ENCODE results near the gene DHRS13.

The DHRS13 gene

GRCh38 chr17:28861393-28862203 lies 41.3 kb downstream of the DHRS13 start:
- DNase-seq (ENCODE audit: low read depth) = no peak
- no peak for TF ChIP-seq CTCF (IDR thresholded peaks at IDR 0.05; ENCODE audit: low read depth, low read length, missing control alignments)
- in situ Hi-C loops (cut with HindIII; ENCODE audit: low sequenced_read_pairs) = no loop called here
- H3K4me3 ChIP-seq (ENCODE audit: low read depth, low read length) = no peak overlapping the region

GRCh38 chr17:28860363-28860808 lies 42.5 kb downstream of the DHRS13 start:
- DNase-seq (ENCODE audit: low read depth) = no peak
- in situ Hi-C loops (cut with HindIII; ENCODE audit: low sequenced_read_pairs) = no loop called here
- no peak for TF ChIP-seq CTCF (IDR thresholded peaks at IDR 0.05; ENCODE audit: low read depth, low read length, missing control alignments)
- H3K4me3 ChIP-seq (ENCODE audit: low read depth, low read length) = no peak overlapping the region

- no peak for DNase-seq (ENCODE audit: low read depth)
- in situ Hi-C loops (cut with HindIII; ENCODE audit: low sequenced_read_pairs) = no loop called here
- H3K4me3 ChIP-seq (ENCODE audit: low read depth, low read length) = no peak overlapping the region
- no peak for TF ChIP-seq CTCF (IDR thresholded peaks at IDR 0.05; ENCODE audit: low read depth, low read length, missing control alignments)
Measured at GRCh38 chr17:28858801-28859355, 44.0 kb downstream of the DHRS13 start.

- in situ Hi-C loops (cut with HindIII; ENCODE audit: low sequenced_read_pairs) = no loop called here
- H3K4me3 ChIP-seq (ENCODE audit: low read depth, low read length) = no peak overlapping the region
- DNase-seq (ENCODE audit: low read depth) = no peak
- no peak for TF ChIP-seq CTCF (IDR thresholded peaks at IDR 0.05; ENCODE audit: low read depth, low read length, missing control alignments)
Measured at GRCh38 chr17:28857905-28858800, 44.7 kb downstream of the DHRS13 start.

- no peak for TF ChIP-seq CTCF (IDR thresholded peaks at IDR 0.05; ENCODE audit: low read depth, low read length, missing control alignments)
- no peak overlapping the region for H3K4me3 ChIP-seq (ENCODE audit: low read depth, low read length)
- in situ Hi-C loops (cut with HindIII; ENCODE audit: low sequenced_read_pairs) = no loop called here
- DNase-seq (ENCODE audit: low read depth) = no peak
Measured at GRCh38 chr17:28856028-28856574, 46.8 kb downstream of the DHRS13 start.

- in situ Hi-C loops (cut with HindIII; ENCODE audit: low sequenced_read_pairs) = no loop called here
- no peak for DNase-seq (ENCODE audit: low read depth)
- TF ChIP-seq CTCF (IDR thresholded peaks at IDR 0.05; ENCODE audit: low read depth, low read length, missing control alignments) = no peak
- H3K4me3 ChIP-seq (ENCODE audit: low read depth, low read length) = peak overlapping the region; percentile 90
Measured at GRCh38 chr17:28855336-28855679, 47.6 kb downstream of the DHRS13 start.
